Transverse colon (tissue), 4 donors: Measurements from ENCODE around the gene QDPR. TPM values are rescaled to one million over a fixed set of nuclear protein-coding genes. Genes with fewer than 3 reads are reported as not detected.

Experiments used
- DNase-seq: peaks from one replicate; pipeline ENCODE4 v3.0.0-alpha.2; 2019
- H3K27ac ChIP-seq, 4 donors: fragments of 200-600 bp; sonication (generic); 2 replicates each; pipeline ENCODE4 v1.5.1; 2016 to 2018; ENCODE audit warnings: inconsistent platforms in 4 of 4
- H3K27me3 ChIP-seq: fragments of 200-600 bp; sonication (generic); 2 replicates; pipeline ENCODE4 v1.5.1; 2017; ENCODE audit warnings: inconsistent platforms
- H3K36me3 ChIP-seq, 4 donors: fragments of 200-600 bp; sonication (generic); 2 replicates each; pipeline ENCODE4 v1.5.1; 2017 to 2019; ENCODE audit warnings: inconsistent platforms in 4 of 4
- H3K4me1 ChIP-seq, 4 donors: fragments of 200-600 bp; sonication (generic); 2 replicates each; pipeline ENCODE4 v1.5.1; 2017 to 2020; ENCODE audit warnings: inconsistent platforms in 4 of 4
- H3K4me3 ChIP-seq, 4 donors: fragments of 200-600 bp; sonication (generic); 1 replicate in 1 of 4; 2 replicates in 3 of 4; pipeline versions ENCODE4 v1.5.1 to v1.6.1; 2017 to 2019; ENCODE audit warnings: inconsistent platforms in 4 of 4
- H3K9me3 ChIP-seq, 2 donors: fragments of 200-600 bp; sonication (generic); 2 replicates each; pipeline ENCODE4 v1.5.1; 2017 to 2019; ENCODE audit warnings: inconsistent platforms in 2 of 2
- EP300 ChIP-seq: sonication (generic); formaldehyde crosslinking; IDR thresholded peaks from one replicate; pipeline ENCODE4 v1.6.1; 2017; ENCODE audit warnings: antibody characterized with exemption, low read depth
- POLR2A ChIP-seq: fragments of 450-650 bp; IDR thresholded peaks from one replicate; pipeline ENCODE4 v1.6.1; 2016; ENCODE audit warnings: antibody characterized with exemption, mild to moderate bottlenecking, moderate library complexity
- POLR2AphosphoS5 ChIP-seq, 3 donors: sonication (generic); formaldehyde crosslinking; IDR thresholded peaks; one replicate each; pipeline ENCODE4 v1.6.1; 2016; ENCODE audit warnings: antibody characterized with exemption in 3 of 3
- WGBS, 2 donors: methylation state at CpG; one replicate each; pipeline ENCODE4 v1.1.5; 2018; ENCODE audit warnings: low coverage in 1 of 2; 5-methylcytosine and 5-hydroxymethylcytosine counted together
- in situ Hi-C, 4 donors: fragments of 200-750 bp; cut with MboI; loops; one replicate each; pipeline versions ENCODE4 v1.15.0 to v1.15.1; 2017; ENCODE audit warnings: low sequenced_read_pairs in 3 of 4, low pct_ligation_motif_present in 1 of 4, low pct_unique_long_range_greater_than_20kb in 1 of 4
- intact Hi-C: fragments of 100-400 bp; cut with DNase I; formaldehyde crosslinking; loops from one replicate; pipeline ENCODE4 v1.15.1; 2023; ENCODE audit warnings: low total_unique reads
- total RNA-seq, 4 donors: library from RNA; depleted of rRNA; stranded (reverse); fragments of >200 nt; gene quantifications; one replicate each; pipeline ENCODE4 v1.1.0, GENCODE V29; 2016
- TF ChIP-seq, protein P1 (sequence below), 5 experiments: fragments of 200-600 bp in 3 of 5; fragments of 450-650 bp in 2 of 5; sonication (generic) in 3 of 5; IDR thresholded peaks; 1 replicate in 2 of 5; 2 replicates in 3 of 5; pipeline ENCODE4 v1.5.1; 2016 to 2017; ENCODE audit warnings: antibody characterized with exemption in 5 of 5, inconsistent platforms in 3 of 5, mild to moderate bottlenecking in 2 of 5, moderate library complexity in 1 of 5

The QDPR gene
- total RNA-seq, 4 donors from 2014 or later, result 11.4 to 32.4 (median 13.0) TPM; not detected in 1

- H3K27me3 ChIP-seq, result no peaks in the 10 kb centered on the region
- no peaks in the 10 kb centered on the region for H3K9me3 ChIP-seq
- no peak for TF ChIP-seq POLR2A
- TF ChIP-seq, protein P1, sequence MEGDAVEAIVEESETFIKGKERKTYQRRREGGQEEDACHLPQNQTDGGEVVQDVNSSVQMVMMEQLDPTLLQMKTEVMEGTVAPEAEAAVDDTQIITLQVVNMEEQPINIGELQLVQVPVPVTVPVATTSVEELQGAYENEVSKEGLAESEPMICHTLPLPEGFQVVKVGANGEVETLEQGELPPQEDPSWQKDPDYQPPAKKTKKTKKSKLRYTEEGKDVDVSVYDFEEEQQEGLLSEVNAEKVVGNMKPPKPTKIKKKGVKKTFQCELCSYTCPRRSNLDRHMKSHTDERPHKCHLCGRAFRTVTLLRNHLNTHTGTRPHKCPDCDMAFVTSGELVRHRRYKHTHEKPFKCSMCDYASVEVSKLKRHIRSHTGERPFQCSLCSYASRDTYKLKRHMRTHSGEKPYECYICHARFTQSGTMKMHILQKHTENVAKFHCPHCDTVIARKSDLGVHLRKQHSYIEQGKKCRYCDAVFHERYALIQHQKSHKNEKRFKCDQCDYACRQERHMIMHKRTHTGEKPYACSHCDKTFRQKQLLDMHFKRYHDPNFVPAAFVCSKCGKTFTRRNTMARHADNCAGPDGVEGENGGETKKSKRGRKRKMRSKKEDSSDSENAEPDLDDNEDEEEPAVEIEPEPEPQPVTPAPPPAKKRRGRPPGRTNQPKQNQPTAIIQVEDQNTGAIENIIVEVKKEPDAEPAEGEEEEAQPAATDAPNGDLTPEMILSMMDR (IDR thresholded peaks at IDR 0.05), result no peak
- TF ChIP-seq POLR2AphosphoS5 (IDR thresholded peaks at IDR 0.05), result no peak
- TF ChIP-seq EP300, result no peak
- intact Hi-C loops, result no loop called here
- in situ Hi-C loops, result loop anchor here in 2 of 4 donors (10.0 to 25.0 kb wide), 4 partner anchors 235 to 1035 kb away; partner anchors contain the start of genes FAM184B (in 1 of the 2) and LCORL (in 1 of the 2)
- H3K36me3 ChIP-seq, result no peaks in the 10 kb centered on the region
- H3K4me1 ChIP-seq, result no peaks in the 10 kb centered on the region
- no peak overlapping the region for H3K4me3 ChIP-seq
- WGBS, 2 donors, result 49 to 73% methylated on average over 3 to 5 of the region's 5 CpGs
- DNase-seq, result no peak
- H3K27ac ChIP-seq, result no peak overlapping the region
Measured at GRCh38 chr4:17552427-17552826, 40.5 kb upstream of the QDPR start.

GRCh38 chr4:17550549-17550948 lies 38.7 kb upstream of the QDPR start:
- 82 to 90% methylated on average over 3 of the region's 3 CpGs for WGBS, 2 donors
- no peaks in the 10 kb centered on the region for H3K27me3 ChIP-seq
- in situ Hi-C loops (loop anchor here in 2 of 4 donors (10.0 to 25.0 kb wide), 4 partner anchors 237 to 1037 kb away; partner anchors contain the start of genes FAM184B (in 1 of the 2) and LCORL (in 1 of the 2)), intact Hi-C loops (no loop called here)
- H3K36me3 ChIP-seq, result no peaks in the 10 kb centered on the region
- no peaks in the 10 kb centered on the region for H3K9me3 ChIP-seq
- no peak for DNase-seq
- H3K4me3 ChIP-seq, result no peak overlapping the region
- H3K27ac ChIP-seq, result no peak overlapping the region
- no peaks in the 10 kb centered on the region for H3K4me1 ChIP-seq
- TF ChIP-seq EP300 (no peak), POLR2AphosphoS5 (IDR thresholded peaks at IDR 0.05) (no peak), POLR2A (no peak)
- TF ChIP-seq, protein P1 (IDR thresholded peaks at IDR 0.05), result no peak

- Histone ChIP-seq H3K27me3 (no peaks in the 10 kb centered on the region), H3K27ac (no peak overlapping the region), H3K4me1 (peaks cover 0 to 4% (median 0%) of the 10 kb centered on the region in 4 donors), H3K4me3 (no peak overlapping the region), H3K36me3 (no peaks in the 10 kb centered on the region), H3K9me3 (no peaks in the 10 kb centered on the region)
- no peak for TF ChIP-seq EP300
- TF ChIP-seq POLR2A, result no peak
- TF ChIP-seq, protein P1 (IDR thresholded peaks at IDR 0.05), result no peak
- TF ChIP-seq POLR2AphosphoS5 (IDR thresholded peaks at IDR 0.05), result no peak
- 81% methylated on average over 12 of the region's 12 CpGs; no CpG with 5 or more reads in 1 of the 2 donors for WGBS, 2 donors
- intact Hi-C loops, result loop anchor here (5.0 kb wide), 1 partner anchor 91 kb away; no protein-coding TSS in a partner anchor
- in situ Hi-C loops, result loop anchor here in 3 of 4 donors (10.0 to 25.0 kb wide), 3 partner anchors 258 to 1048 kb away; no protein-coding TSS in a partner anchor
- DNase-seq, result no peak
Measured at GRCh38 chr4:17546678-17547077, 34.8 kb upstream of the QDPR start.

GRCh38 chr4:17546222-17546621 lies 34.3 kb upstream of the QDPR start:
- Histone ChIP-seq H3K9me3 (no peaks in the 10 kb centered on the region), H3K4me3 (no peak overlapping the region), H3K4me1 (peaks cover 0 to 4% (median 0%) of the 10 kb centered on the region in 4 donors), H3K27ac (no peak overlapping the region), H3K36me3 (no peaks in the 10 kb centered on the region), H3K27me3 (no peaks in the 10 kb centered on the region)
- in situ Hi-C loops, result loop anchor here in 3 of 4 donors (10.0 to 25.0 kb wide), 3 partner anchors 259 to 1049 kb away; no protein-coding TSS in a partner anchor
- no peak for DNase-seq
- intact Hi-C loops, result loop anchor here (5.0 kb wide), 1 partner anchor 91 kb away; no protein-coding TSS in a partner anchor
- TF ChIP-seq, protein P1 (IDR thresholded peaks at IDR 0.05), result no peak
- no peak for TF ChIP-seq POLR2A
- TF ChIP-seq POLR2AphosphoS5 (IDR thresholded peaks at IDR 0.05), result no peak
- TF ChIP-seq EP300, result no peak
- WGBS, 2 donors, result 85% methylated on average over 4 to 10 of the region's 10 CpGs
